IMR-90 (cell line): ENCODE measurements around the gene GNAO1. TPM values are rescaled to one million over a fixed set of nuclear protein-coding genes. Genes with fewer than 3 reads are reported as not detected.

Source experiments
- ATAC-seq: fragments of 200-7000 bp; cut with Tn5 transposase; 2 replicates; pipeline ENCODE4 v1.9.1; 2020; ENCODE audit warnings: low read depth, mild to moderate bottlenecking, moderate library complexity
- BruUV-seq: library from RNA; stranded (reverse); fragments of 400-500 nt; replicated peaks from 2 replicates; lab custom pipeline; 2021; lab: Mats Ljungman, UMichigan
- CTCF ChIA-PET: fragments of 300-600 bp; formaldehyde crosslinking; extraction: SDS; loops from one replicate; lab custom pipeline; 2021; ENCODE audit warnings: antibody characterized with exemption; lab: Yijun Ruan, JAX
- POLR2A ChIA-PET: fragments of 300-600 bp; sonication (Branson Sonifier 250); formaldehyde crosslinking; loops from one replicate; lab custom pipeline; 2022; ENCODE audit warnings: antibody characterized with exemption; ENCODE audit not compliant: unreplicated experiment; lab: Charles Lee
- DNase-seq: peaks from one replicate; pipeline ENCODE4 v3.0.0; 2013
- H2AFZ ChIP-seq: replicated peaks from 2 replicates; pipeline ENCODE3; 2013; ENCODE audit warnings: low read length, mild to moderate bottlenecking; ENCODE audit not compliant: poor library complexity
- H2AK5ac ChIP-seq: 2 replicates; pipeline ENCODE4 v1.6.1; 2013; ENCODE audit warnings: low read depth, low read length, inconsistent platforms
- H2AK9ac ChIP-seq: replicated peaks from 2 replicates; pipeline ENCODE3; 2013; ENCODE audit warnings: mild to moderate bottlenecking, low read depth, low read length, moderate library complexity; ENCODE audit not compliant: poor library complexity
- H2BK120ac ChIP-seq: 2 replicates; pipeline ENCODE4 v1.6.1; 2013; ENCODE audit warnings: low read depth, low read length, inconsistent platforms
- H2BK15ac ChIP-seq: 3 replicates; pipeline ENCODE4 v1.6.1; 2013; ENCODE audit warnings: low read depth, low read length, inconsistent platforms
- H2BK20ac ChIP-seq: 2 replicates; pipeline ENCODE4 v1.6.1; 2013; ENCODE audit warnings: low read depth, mild to moderate bottlenecking, inconsistent platforms, low read length, moderate library complexity
- H2BK5ac ChIP-seq: 2 replicates; pipeline ENCODE4 v1.6.1; 2013; ENCODE audit warnings: mild to moderate bottlenecking, low read depth, low read length, inconsistent platforms; ENCODE audit not compliant: poor library complexity, severe bottlenecking
- H3K14ac ChIP-seq: replicated peaks from 2 replicates; pipeline ENCODE4 v1.6.1; 2013; ENCODE audit warnings: low read depth, low read length, inconsistent platforms
- H3K18ac ChIP-seq: 2 replicates; pipeline ENCODE4 v1.6.1; 2013; ENCODE audit warnings: low read depth, low read length, control low read depth
- H3K23ac ChIP-seq: 2 replicates; pipeline ENCODE4 v1.6.1; 2013; ENCODE audit warnings: low read depth, low read length, inconsistent platforms
- H3K27ac ChIP-seq: 2 replicates; pipeline ENCODE4 v1.5.1; 2013; ENCODE audit warnings: mild to moderate bottlenecking, control low read depth, low read length; ENCODE audit not compliant: insufficient read depth
- H3K27me3 ChIP-seq: 2 replicates; pipeline ENCODE4 v1.6.1; 2013; ENCODE audit warnings: low read length; ENCODE audit not compliant: control insufficient read depth, insufficient read depth
- H3K36me3 ChIP-seq: 2 replicates; pipeline ENCODE4 v1.6.1; 2013; ENCODE audit warnings: low read length, mixed read lengths; ENCODE audit not compliant: control insufficient read depth, insufficient read depth
- H3K4ac ChIP-seq: 2 replicates; pipeline ENCODE4 v1.6.1; 2013; ENCODE audit warnings: low read depth, low read length, inconsistent platforms
- H3K4me1 ChIP-seq: 2 replicates; pipeline ENCODE4 v1.6.1; 2013; ENCODE audit warnings: low read length, mixed read lengths; ENCODE audit not compliant: control insufficient read depth, insufficient read depth
- H3K4me2 ChIP-seq: 2 replicates; pipeline ENCODE4 v1.6.1; 2013; ENCODE audit warnings: low read depth, mild to moderate bottlenecking, control low read depth, low read length, moderate library complexity
- H3K4me3 ChIP-seq: 2 replicates; pipeline ENCODE4 v1.5.1; 2013; ENCODE audit warnings: low read depth, mild to moderate bottlenecking, control low read depth, low read length, moderate library complexity; ENCODE audit not compliant: insufficient read depth
- H3K56ac ChIP-seq: 2 replicates; pipeline ENCODE4 v1.6.1; 2013; ENCODE audit warnings: low read length, inconsistent platforms; ENCODE audit not compliant: insufficient read depth; ENCODE audit errors: extremely low read depth
- H3K79me1 ChIP-seq, 2 experiments: 2 replicates each; pipeline ENCODE4 v1.6.1; 2013; ENCODE audit warnings: low read length in 2 of 2, inconsistent platforms in 1 of 2, low read depth in 1 of 2
- H3K9ac ChIP-seq: 2 replicates; pipeline ENCODE4 v1.6.1; 2013; ENCODE audit warnings: low read depth, low read length, control low read depth
- H3K9me1 ChIP-seq: 2 replicates; pipeline ENCODE4 v1.6.1; 2013; ENCODE audit warnings: low read length, inconsistent platforms; ENCODE audit not compliant: insufficient read depth
- H3K9me3 ChIP-seq: 2 replicates; pipeline ENCODE4 v1.6.1; 2013; ENCODE audit warnings: low read length; ENCODE audit not compliant: control insufficient read depth, insufficient read depth
- H4K20me1 ChIP-seq: 2 replicates; pipeline ENCODE4 v1.6.1; 2013; ENCODE audit warnings: low read length, inconsistent platforms; ENCODE audit not compliant: insufficient read depth
- H4K5ac ChIP-seq: 2 replicates; pipeline ENCODE4 v1.6.1; 2013; ENCODE audit warnings: mild to moderate bottlenecking, low read depth, low read length, control low read depth
- H4K8ac ChIP-seq, 2 experiments: 2 replicates each; pipeline ENCODE4 v1.6.1; 2013; ENCODE audit warnings: low read depth in 2 of 2, low read length in 2 of 2, control low read depth in 1 of 2, inconsistent platforms in 1 of 2
- H4K91ac ChIP-seq: 2 replicates; pipeline ENCODE4 v1.6.1; 2013; ENCODE audit warnings: low read depth, low read length, inconsistent platforms; ENCODE audit not compliant: insufficient read depth
- BHLHE40 ChIP-seq: fragments of 150-350 bp; IDR thresholded peaks from 2 replicates; pipeline ENCODE4 v1.6.1; 2016; ENCODE audit warnings: mild to moderate bottlenecking, low read depth, low read length
- MAZ ChIP-seq: IDR thresholded peaks from 2 replicates; pipeline ENCODE4 v1.6.1; 2012; ENCODE audit warnings: low read depth, mild to moderate bottlenecking, low read length, improper control_type of control experiment, moderate library complexity, borderline replicate concordance
- WGBS, 2 experiments: methylation state at CpG; one replicate each; pipeline versions ENCODE4 v1.1.5 to v1.1.7; 2013; ENCODE audit warnings: missing lambda C conversion rate in 2 of 2; ENCODE audit not compliant: insufficient read length in 1 of 2; ENCODE audit errors: extremely low coverage in 2 of 2; 5-methylcytosine and 5-hydroxymethylcytosine counted together
- dilution Hi-C: fragments of 300-500 bp; cut with HindIII; formaldehyde crosslinking; loops from one replicate; pipeline ENCODE4 v1.14.3; 2018; ENCODE audit warnings: low sequenced_read_pairs; ENCODE audit not compliant: unreplicated experiment
- in situ Hi-C: fragments of 300-500 bp; cut with MboI; formaldehyde crosslinking; loops from 3 replicates; pipeline ENCODE4 v1.14.3; 2019; ENCODE audit warnings: low sequenced_read_pairs, inconsistent platforms, mixed read lengths
- intact Hi-C: fragments of 100-400 bp; cut with micrococcal nuclease; formaldehyde crosslinking; loops from 2 replicates; pipeline ENCODE4 v1.10.0; 2022
- polyA plus RNA-seq, 3 experiments: library from polyadenylated mRNA; depleted of rRNA; stranded (reverse); fragments of >200 nt; gene quantifications; 2 replicates each; pipeline ENCODE4 v1.2.3, GENCODE V29; 2012; ENCODE audit warnings: low replicate concordance in 1 of 3
- total RNA-seq: library from RNA; depleted of rRNA; stranded (reverse); fragments of >200 nt; gene quantifications from 2 replicates; pipeline ENCODE4 v1.2.3, GENCODE V29; 2012

Gene GNAO1
- total and polyA plus RNA-seq, 2 of the 4 experiments (the other 2 are of a cell fraction) = under 0.01 to 0.07 TPM

GRCh38 chr16:56151621-56152020 is 39.7 kb upstream of the GNAO1 start:
- WGBS, 2 experiments = no CpG with 5 or more reads among the region's 2 CpGs
- intact Hi-C loops = no loop called here
- in situ Hi-C loops = no loop called here
- Histone ChIP-seq H3K9me3 (no peaks in the 10 kb centered on the region), H4K20me1 (no peaks in the 10 kb centered on the region), H2BK15ac (no peak overlapping the region), H2AFZ (no peak overlapping the region), H3K27ac (no peak overlapping the region), H2BK5ac (no peak overlapping the region), H3K4me3 (no peak overlapping the region), H3K9ac (no peak overlapping the region), H3K14ac (no peak overlapping the region), H3K4ac (no peak overlapping the region), H4K91ac (no peak overlapping the region), H3K23ac (no peak overlapping the region), H3K36me3 (no peaks in the 10 kb centered on the region), H3K4me2 (no peak overlapping the region), H2BK120ac (no peak overlapping the region), H3K4me1 (no peaks in the 10 kb centered on the region), H3K56ac (no peak overlapping the region), H4K8ac (no peak overlapping the region), H3K18ac (no peak overlapping the region), H3K9me1 (no peaks in the 10 kb centered on the region), H3K79me1 (no peaks in the 10 kb centered on the region), H4K5ac (no peak overlapping the region), H2BK20ac (no peak overlapping the region), H3K27me3 (no peaks in the 10 kb centered on the region), H2AK5ac (no peak overlapping the region), H2AK9ac (no peak overlapping the region)
- no TSS peak for BruUV-seq
- ATAC-seq (no peak), DNase-seq (no peak)
- TF ChIP-seq MAZ (no peak), BHLHE40 (no peak)
- dilution Hi-C loops = no loop called here
- ChIA-PET CTCF (no interaction called here), POLR2A (no interaction called here)
